Measurements from ENCODE around the gene LBP.
"Not testable (repeated sequence)": the region's sequence is repeated elsewhere in the genome, so short reads cannot be mapped to it uniquely, and the experiment has no call there.

The LBP gene

DNA sequence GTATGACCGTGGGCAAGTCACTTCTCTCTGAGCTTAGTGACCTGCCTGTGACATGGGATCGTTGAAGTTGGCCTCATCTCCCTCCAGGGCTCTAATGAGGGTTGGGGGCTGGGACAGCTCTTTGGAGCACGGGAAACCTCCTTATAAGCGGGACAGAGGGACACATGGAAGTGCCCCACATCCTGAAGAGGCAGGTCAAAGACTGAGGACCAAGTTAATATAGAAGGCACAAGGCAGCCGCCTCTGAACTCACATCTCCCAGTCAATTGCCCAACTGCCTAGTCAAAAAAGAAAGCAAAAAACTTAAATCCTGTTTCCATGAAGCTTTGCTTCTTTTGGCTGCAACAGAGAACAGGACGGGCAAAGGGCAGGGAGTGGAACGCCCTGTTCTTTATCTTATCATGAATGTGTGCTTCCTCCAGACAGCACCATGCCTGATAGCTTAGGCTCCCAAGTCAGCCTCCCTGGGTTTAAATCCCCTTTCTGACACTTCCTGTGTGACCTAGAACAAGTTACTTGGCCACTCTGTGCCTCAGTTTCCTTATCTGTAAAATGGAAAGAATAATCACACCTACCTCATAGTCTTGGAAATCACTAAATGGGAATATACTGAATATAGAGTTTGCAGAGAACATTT, 27.1 kb downstream of the LBP start:
- Histone ChIP-seq H3K27me3 (ENCODE audit: insufficient read depth, poor library complexity, severe bottlenecking) (no peaks in the 10 kb centered on the region), H3K27ac (replicated peaks) (no peak overlapping the region), H3K4me3 (replicated peaks; ENCODE audit: insufficient read depth, low read length) (no peak overlapping the region)
- no peak for TF ChIP-seq SPI1 (IDR thresholded peaks at IDR 0.05; ENCODE audit: borderline replicate concordance, low read depth)
- DNase-seq (ENCODE audit: low read depth in 1 of 2, low spot score in 1 of 2): no peak

DNA sequence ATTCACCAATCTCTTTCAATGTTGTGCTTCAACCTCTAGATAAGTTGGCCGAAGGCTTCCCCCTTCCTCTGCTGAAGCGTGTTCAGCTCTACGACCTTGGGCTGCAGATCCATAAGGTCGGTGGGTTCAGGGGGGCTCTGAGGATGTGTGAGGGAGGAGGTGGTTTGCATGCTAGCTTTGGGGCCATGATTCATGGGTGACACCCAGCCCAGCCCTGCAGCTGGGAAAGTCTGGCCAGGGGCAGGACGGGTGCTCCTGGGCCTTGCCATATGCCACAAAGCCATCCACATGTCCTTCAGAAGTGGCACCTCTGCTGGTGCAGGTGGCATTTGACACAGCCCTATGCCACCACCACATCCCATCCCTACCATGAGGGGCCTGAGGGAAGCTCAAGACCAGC, 27.6 kb downstream of the LBP start:
- no peak for TF ChIP-seq GABPA (IDR thresholded peaks at IDR 0.05; ENCODE audit: low read depth)
- TF ChIP-seq, protein P1, sequence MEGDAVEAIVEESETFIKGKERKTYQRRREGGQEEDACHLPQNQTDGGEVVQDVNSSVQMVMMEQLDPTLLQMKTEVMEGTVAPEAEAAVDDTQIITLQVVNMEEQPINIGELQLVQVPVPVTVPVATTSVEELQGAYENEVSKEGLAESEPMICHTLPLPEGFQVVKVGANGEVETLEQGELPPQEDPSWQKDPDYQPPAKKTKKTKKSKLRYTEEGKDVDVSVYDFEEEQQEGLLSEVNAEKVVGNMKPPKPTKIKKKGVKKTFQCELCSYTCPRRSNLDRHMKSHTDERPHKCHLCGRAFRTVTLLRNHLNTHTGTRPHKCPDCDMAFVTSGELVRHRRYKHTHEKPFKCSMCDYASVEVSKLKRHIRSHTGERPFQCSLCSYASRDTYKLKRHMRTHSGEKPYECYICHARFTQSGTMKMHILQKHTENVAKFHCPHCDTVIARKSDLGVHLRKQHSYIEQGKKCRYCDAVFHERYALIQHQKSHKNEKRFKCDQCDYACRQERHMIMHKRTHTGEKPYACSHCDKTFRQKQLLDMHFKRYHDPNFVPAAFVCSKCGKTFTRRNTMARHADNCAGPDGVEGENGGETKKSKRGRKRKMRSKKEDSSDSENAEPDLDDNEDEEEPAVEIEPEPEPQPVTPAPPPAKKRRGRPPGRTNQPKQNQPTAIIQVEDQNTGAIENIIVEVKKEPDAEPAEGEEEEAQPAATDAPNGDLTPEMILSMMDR (IDR thresholded peaks at IDR 0.05; ENCODE audit: insufficient read depth, low read length): no peak
- no peak for TF ChIP-seq REST (IDR thresholded peaks at IDR 0.05; ENCODE audit: insufficient replicate concordance, low read depth)
- TF ChIP-seq SPI1 (IDR thresholded peaks at IDR 0.05; ENCODE audit: borderline replicate concordance, low read depth): no peak
- no peak for TF ChIP-seq POLR2AphosphoS5 (IDR thresholded peaks at IDR 0.05; ENCODE audit: low read depth)
- Histone ChIP-seq H3K4me3 (replicated peaks; ENCODE audit: insufficient read depth, low read length) (no peak overlapping the region), H3K27me3 (ENCODE audit: insufficient read depth, poor library complexity, severe bottlenecking) (no peaks in the 10 kb centered on the region), H3K27ac (replicated peaks) (no peak overlapping the region)
- DNase-seq (ENCODE audit: low read depth in 1 of 2, low spot score in 1 of 2): no peak

GRCh38 chr20:38377039-38377685, 30.9 kb downstream of the LBP start:
- no peak for DNase-seq (ENCODE audit: low read depth in 1 of 2, low spot score in 1 of 2)
- Histone ChIP-seq H3K27ac (replicated peaks) (no peak overlapping the region), H3K4me3 (replicated peaks; ENCODE audit: insufficient read depth, low read length) (no peak overlapping the region), H3K27me3 (ENCODE audit: insufficient read depth, poor library complexity, severe bottlenecking) (no peaks in the 10 kb centered on the region)
- no peak for TF ChIP-seq SPI1 (IDR thresholded peaks at IDR 0.05; ENCODE audit: borderline replicate concordance, low read depth)
- TF ChIP-seq GABPA (IDR thresholded peaks at IDR 0.05; ENCODE audit: low read depth): no peak
- TF ChIP-seq POLR2AphosphoS5 (IDR thresholded peaks at IDR 0.05; ENCODE audit: low read depth): no peak
- TF ChIP-seq REST (IDR thresholded peaks at IDR 0.05; ENCODE audit: insufficient replicate concordance, low read depth): no peak
- TF ChIP-seq, protein P1 (IDR thresholded peaks at IDR 0.05; ENCODE audit: insufficient read depth, low read length): no peak

DNA sequence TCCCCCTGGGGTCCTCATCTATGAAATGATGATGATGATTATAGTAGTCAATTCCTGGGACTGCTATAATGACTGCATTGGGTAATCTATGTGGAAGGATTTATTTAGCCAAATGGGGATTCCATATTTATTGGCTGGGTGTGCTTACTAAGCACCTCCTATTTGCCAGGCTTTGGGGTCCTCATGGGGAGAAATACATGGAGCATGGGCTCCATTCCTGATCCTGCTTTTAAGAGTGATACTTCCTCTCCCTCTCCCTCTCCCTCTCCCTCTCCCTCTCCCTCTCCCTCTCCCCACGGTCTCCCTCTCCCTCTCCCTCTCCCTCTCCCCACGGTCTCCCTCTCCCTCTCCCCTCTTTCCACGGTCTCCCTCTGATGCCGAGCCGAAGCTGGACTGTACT, 31.6 kb downstream of the LBP start:
- H3K4me3 ChIP-seq (replicated peaks; ENCODE audit: insufficient read depth, low read length); H3K27ac ChIP-seq (replicated peaks); H3K27me3 ChIP-seq (ENCODE audit: insufficient read depth, poor library complexity, severe bottlenecking); DNase-seq (ENCODE audit: low read depth in 1 of 2, low spot score in 1 of 2): not testable (repeated sequence)

- TF ChIP-seq, protein P1 (IDR thresholded peaks at IDR 0.05; ENCODE audit: insufficient read depth, low read length): no peak
- no peak for TF ChIP-seq REST (IDR thresholded peaks at IDR 0.05; ENCODE audit: insufficient replicate concordance, low read depth)
- no peak for TF ChIP-seq SPI1 (IDR thresholded peaks at IDR 0.05; ENCODE audit: borderline replicate concordance, low read depth)
- no peak for TF ChIP-seq POLR2AphosphoS5 (IDR thresholded peaks at IDR 0.05; ENCODE audit: low read depth)
- TF ChIP-seq GABPA (IDR thresholded peaks at IDR 0.05; ENCODE audit: low read depth): no peak
- H3K27me3 ChIP-seq (ENCODE audit: insufficient read depth, poor library complexity, severe bottlenecking): no peaks in the 10 kb centered on the region
- no peak overlapping the region for H3K4me3 ChIP-seq (replicated peaks; ENCODE audit: insufficient read depth, low read length)
- DNase-seq (ENCODE audit: low read depth in 1 of 2, low spot score in 1 of 2): no peak
- H3K27ac ChIP-seq (replicated peaks): no peak overlapping the region
Observed at GRCh38 chr20:38383147-38383546, 36.9 kb downstream of the LBP start.

Data from HL-60 (cell line).